ENCODE data around the gene BCAN.

BCAN gene

DNA sequence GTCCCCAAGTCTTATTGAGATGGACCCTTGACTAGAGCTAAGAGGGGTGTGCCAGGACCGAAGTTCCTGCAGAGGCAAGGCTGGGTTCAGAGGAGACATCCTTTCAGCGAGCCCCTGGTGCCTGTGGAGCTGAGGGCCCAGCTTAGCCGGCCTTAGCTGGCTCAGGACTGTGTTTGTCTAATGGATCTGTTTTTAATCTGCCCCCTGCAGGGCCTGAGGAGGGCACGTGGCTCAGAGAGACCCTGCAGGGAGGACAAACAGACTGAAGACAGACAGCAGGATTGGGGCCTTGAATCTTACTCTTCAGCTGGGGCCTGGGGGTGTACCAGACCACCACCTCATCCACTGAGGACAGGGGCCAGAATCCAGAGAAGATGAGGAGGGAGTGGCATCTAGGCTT, 61.8 kb downstream of the BCAN start:
- TF ChIP-seq, protein P1, sequence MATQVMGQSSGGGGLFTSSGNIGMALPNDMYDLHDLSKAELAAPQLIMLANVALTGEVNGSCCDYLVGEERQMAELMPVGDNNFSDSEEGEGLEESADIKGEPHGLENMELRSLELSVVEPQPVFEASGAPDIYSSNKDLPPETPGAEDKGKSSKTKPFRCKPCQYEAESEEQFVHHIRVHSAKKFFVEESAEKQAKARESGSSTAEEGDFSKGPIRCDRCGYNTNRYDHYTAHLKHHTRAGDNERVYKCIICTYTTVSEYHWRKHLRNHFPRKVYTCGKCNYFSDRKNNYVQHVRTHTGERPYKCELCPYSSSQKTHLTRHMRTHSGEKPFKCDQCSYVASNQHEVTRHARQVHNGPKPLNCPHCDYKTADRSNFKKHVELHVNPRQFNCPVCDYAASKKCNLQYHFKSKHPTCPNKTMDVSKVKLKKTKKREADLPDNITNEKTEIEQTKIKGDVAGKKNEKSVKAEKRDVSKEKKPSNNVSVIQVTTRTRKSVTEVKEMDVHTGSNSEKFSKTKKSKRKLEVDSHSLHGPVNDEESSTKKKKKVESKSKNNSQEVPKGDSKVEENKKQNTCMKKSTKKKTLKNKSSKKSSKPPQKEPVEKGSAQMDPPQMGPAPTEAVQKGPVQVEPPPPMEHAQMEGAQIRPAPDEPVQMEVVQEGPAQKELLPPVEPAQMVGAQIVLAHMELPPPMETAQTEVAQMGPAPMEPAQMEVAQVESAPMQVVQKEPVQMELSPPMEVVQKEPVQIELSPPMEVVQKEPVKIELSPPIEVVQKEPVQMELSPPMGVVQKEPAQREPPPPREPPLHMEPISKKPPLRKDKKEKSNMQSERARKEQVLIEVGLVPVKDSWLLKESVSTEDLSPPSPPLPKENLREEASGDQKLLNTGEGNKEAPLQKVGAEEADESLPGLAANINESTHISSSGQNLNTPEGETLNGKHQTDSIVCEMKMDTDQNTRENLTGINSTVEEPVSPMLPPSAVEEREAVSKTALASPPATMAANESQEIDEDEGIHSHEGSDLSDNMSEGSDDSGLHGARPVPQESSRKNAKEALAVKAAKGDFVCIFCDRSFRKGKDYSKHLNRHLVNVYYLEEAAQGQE (IDR thresholded peaks at IDR 0.05; ENCODE audit: insufficient read depth in 1 of 2, low read depth in 2 of 2, low read length in 2 of 2), result no peak
- TF ChIP-seq TAF1 (IDR thresholded peaks at IDR 0.05; ENCODE audit: borderline replicate concordance, insufficient read depth, low read length) (no peak), POLR2AphosphoS5 (IDR thresholded peaks at IDR 0.05; ENCODE audit: low read depth, low read length) (no peak), FOXP2 (optimal IDR thresholded peaks at IDR 0.05; ENCODE audit: borderline replicate concordance, extremely low read depth, extremely low read length, insufficient read depth) (no peak), SIN3A (IDR thresholded peaks at IDR 0.05; ENCODE audit: borderline replicate concordance, insufficient read depth, low read length) (no peak)

DNA sequence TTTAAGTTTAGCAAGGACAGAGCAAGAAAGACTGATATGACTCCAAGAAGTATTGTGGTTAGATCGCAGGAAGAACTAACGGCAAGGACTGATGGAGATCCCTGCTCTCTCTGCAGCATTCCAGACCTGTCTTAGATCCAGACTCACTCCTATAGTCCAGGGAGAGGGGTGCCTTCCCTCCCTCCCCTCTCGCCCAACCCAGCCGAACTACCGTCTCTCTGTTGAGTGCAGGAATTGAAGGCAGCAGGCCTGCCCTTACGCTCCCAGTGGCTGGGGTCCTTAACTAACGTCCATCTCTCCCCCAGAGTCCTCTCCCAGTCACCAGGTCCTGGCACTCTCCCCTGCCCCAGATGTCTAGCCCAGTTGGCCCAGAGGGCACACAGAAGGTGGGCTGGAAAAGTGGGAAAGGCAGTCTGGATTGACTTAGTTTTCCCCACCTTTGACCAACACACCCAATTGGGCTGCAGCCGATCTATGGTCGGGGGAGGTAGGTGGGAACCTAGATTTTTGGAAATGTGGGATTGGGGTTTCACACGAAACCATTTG, 62.3 kb downstream of the BCAN start:
- TF ChIP-seq, protein P1 (IDR thresholded peaks at IDR 0.05; ENCODE audit: insufficient read depth in 1 of 2, low read depth in 2 of 2, low read length in 2 of 2), result no peak
- TF ChIP-seq FOXP2 (optimal IDR thresholded peaks at IDR 0.05; ENCODE audit: borderline replicate concordance, extremely low read depth, extremely low read length, insufficient read depth) (no peak), POLR2AphosphoS5 (IDR thresholded peaks at IDR 0.05; ENCODE audit: low read depth, low read length) (no peak), TAF1 (IDR thresholded peaks at IDR 0.05; ENCODE audit: borderline replicate concordance, insufficient read depth, low read length) (no peak), SIN3A (IDR thresholded peaks at IDR 0.05; ENCODE audit: borderline replicate concordance, insufficient read depth, low read length) (no peak)

DNA sequence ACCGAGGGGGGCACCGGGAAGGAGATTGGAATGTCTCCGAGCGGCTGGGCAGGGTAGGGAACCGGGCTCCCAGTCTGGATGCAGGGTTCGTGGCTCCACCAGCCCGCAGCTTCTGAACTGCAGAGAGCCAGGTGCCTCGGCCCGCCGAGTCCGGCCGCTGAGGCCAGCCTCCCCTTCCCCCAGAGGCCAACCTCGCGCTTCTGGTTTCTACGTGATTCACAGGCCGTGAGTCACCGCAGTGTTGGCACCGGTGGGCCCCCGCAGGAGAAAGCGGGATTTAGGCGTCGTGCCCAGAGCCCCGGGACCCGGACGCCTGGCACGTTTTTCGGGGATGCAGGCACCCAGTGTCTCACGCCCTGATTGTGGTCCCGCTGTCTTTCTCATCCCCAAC, 63.0 kb downstream of the BCAN start:
- TF ChIP-seq POLR2AphosphoS5 (IDR thresholded peaks at IDR 0.05; ENCODE audit: low read depth, low read length) (no peak), FOXP2 (optimal IDR thresholded peaks at IDR 0.05; ENCODE audit: borderline replicate concordance, extremely low read depth, extremely low read length, insufficient read depth) (no peak), SIN3A (IDR thresholded peaks at IDR 0.05; ENCODE audit: borderline replicate concordance, insufficient read depth, low read length) (no peak), TAF1 (IDR thresholded peaks at IDR 0.05; ENCODE audit: borderline replicate concordance, insufficient read depth, low read length) (no peak)
- TF ChIP-seq, protein P1 (IDR thresholded peaks at IDR 0.05; ENCODE audit: insufficient read depth in 1 of 2, low read depth in 2 of 2, low read length in 2 of 2), result no peak

DNA sequence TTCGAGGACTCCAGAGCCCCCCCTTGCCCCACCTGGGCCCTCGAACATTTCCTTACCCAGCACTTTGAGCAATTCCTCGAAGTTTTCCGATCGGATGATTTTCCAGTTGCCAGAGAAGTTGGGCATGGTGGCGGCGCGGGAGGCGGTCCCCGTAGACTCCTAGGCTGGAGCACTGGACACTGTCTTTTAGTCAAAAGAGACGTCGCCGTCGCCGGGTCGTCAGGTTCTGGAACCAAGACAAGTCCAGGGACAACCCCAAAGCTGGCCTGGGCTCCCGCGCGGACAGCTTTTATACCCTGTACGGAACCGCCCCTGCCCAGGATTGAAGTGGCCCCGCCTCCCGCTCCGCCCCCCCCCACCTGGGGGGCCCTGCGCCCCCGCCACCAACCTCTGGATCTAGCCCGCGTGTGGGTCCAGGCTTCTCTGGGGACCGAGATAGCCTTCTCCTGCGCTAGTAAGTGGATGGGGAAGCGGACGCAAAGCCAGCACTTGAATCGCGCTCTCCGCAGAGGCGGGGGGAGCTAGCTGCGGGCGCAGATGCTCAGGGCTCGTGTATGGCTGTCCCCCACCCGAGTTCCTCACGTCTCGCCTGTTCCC, 63.5 kb downstream of the BCAN start, which contains the start of gene CRABP2:
Gene CRABP2 (minus strand): TSS at position 263 of the 597 bp plus-strand sequence. CDS start 137 bp downstream, at position 126.
- TF ChIP-seq POLR2AphosphoS5 (IDR thresholded peaks at IDR 0.05; ENCODE audit: low read depth, low read length), result no peak
- TF ChIP-seq TAF1 (IDR thresholded peaks at IDR 0.05; ENCODE audit: borderline replicate concordance, insufficient read depth, low read length), result no peak
- TF ChIP-seq SIN3A (IDR thresholded peaks at IDR 0.05; ENCODE audit: borderline replicate concordance, insufficient read depth, low read length), result no peak
- TF ChIP-seq, protein P1 (IDR thresholded peaks at IDR 0.05; ENCODE audit: insufficient read depth in 1 of 2, low read depth in 2 of 2, low read length in 2 of 2), result no peak
- no peak for TF ChIP-seq FOXP2 (optimal IDR thresholded peaks at IDR 0.05; ENCODE audit: borderline replicate concordance, extremely low read depth, extremely low read length, insufficient read depth)
